Stimulated activated CD8-positive, alpha-beta memory T cell treated with anti-CD3 and anti-CD28 coated beads, Interleukin-12 subunit alpha, Interleukin-12 subunit beta, amount 100 ng/mL, for 24 hours (primary cell): Measurements from ENCODE around the gene SECTM1.
"Not testable (repeated sequence)": the region's sequence is repeated elsewhere in the genome, so short reads cannot be mapped to it uniquely, and the experiment has no call there.

Experiments used
- DNase-seq: peaks from one replicate; pipeline ENCODE4 v3.0.0-alpha.2; 2020; ENCODE audit errors: extremely low read depth

Gene SECTM1

DNA sequence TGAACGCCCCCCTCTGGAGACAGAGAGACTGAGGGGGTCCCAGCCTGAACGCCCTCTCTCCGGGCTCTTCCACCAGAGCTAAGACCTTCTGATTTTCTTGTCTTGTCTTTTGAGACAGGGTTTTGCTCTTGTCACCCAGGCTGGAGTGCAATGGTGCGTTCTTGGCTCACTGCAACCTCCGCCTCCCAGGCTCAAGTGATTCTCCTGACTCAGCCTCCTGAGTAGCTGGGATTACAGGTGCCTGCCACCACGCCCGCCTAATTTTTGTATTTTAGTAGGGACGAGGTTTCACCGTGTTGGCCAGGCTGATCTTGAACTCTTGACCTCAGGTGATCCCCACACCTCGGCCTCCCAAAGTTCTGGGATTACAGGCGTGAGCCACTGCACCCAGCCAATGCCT lies 14.4 kb upstream of the SECTM1 start:
- not testable (repeated sequence) for DNase-seq

DNA sequence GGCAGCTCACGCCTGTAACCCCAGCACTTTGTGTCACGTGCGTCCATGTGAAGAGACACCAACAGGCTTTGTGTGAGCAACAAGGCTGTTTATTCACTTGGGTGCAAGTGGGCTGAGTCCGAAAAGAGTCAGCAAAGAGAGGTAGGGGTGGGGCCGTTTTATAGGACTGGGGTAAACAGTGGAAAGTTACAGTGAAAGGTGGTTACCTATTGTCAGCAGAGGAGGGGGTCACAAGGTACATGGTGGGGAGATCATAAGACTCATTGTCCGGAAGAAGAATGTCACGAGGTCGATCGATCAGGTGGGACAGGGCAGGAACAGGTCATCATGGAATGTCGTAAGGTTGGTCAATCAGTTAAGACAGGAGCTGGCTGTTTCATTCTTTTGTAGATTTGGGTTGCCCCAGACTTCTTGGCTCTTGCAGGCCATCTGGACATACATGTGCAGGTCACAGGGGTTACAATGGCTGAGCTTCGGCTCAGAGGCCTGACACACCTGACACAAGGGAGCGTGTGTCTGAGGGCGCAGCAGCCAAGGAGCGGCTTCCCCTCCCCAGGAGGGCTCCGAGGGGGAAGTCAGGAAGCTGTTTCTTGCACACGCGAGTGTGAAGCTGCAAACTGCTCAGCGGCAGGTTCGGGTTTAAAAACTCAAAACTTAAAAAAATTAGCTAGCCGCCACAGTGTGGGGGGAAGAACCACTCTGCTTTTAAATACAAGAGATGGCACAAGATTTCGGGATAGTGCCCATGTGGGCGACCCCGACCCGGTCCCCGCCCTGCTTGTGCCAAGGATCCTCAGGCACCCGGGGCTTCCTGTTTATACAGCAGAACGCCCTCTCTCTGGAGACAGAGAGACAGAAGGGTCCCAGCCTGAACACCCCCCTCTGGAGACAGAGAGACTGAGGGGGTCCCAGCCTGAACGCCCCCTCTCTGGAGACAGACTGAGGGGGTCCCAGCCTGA lies 13.1 kb upstream of the SECTM1 start:
- no peak for DNase-seq

DNA sequence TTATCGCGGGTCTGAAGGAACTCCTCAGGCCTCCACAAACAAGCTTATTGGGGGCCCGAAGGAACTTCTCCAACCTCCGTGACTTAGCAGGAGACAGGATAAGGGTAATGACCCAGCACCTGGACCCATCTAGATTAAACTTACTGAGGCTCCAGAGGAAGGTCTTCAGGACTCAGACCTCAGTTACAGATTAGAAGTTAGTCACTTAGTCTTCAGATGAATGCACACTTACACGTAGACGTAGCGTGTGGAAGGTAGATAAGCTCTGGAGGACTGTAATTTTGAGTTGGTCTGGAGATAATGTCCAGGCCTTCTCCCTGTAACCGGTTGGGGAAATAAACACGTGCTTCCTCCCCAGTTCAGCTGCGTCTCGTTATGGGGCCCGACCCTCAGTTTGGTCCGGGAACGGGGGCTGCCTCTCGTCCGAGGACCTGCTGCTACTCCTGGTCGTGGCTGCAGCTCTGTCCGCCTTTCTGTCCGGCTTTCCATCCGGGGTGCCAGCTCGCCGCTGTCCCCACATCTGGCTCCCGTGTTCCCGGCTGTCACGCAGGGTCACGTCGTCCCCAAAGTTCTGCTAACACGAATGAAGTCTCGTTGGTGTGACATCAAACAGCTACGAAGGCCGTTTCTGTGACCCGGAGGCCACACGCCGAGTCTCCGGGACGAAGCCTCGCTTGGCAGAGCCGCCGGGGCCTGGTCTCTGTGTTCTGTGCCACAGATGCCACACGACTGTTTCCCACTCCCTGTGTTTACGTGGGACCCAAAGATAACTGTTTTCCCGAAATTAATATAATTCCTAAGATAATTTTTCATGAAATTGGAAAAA lies 11.8 kb upstream of the SECTM1 start:
- no peak for DNase-seq

DNA sequence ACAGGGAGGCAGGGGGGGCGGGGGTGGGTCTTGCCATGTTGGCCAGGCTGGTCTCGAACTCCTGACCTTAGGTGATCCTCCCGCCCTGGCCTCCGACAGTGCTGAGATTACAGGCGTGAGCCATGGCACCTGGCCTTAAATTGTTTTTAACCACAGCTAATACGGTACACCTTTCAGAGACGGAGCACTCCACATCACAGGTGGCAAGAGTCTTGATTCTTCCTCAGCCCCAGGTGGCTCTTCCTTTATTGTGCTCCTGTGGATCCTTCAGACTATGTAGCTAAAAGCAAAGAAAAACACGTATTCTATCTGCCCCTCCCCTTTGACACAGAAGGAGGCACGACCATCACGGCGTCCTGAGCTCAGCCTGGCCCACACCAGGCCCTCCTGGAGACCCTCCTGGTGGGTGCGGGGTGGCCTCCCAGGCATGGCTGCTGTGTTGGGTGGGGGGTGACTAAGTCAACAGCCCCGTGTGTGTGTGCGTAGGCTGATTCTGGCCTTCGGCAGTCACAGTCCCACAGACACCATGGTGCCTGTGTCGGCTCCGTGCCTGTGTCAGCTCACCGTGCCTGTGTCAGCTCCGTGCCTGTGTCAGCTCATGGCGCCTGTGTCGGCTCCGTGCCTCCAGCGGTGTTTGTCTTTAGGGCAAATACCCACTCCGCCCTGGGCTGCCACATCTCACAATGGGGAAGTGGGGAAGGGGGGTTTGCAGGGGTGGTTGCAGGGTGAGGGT lies 10.8 kb upstream of the SECTM1 start:
- DNase-seq: no peak

DNA sequence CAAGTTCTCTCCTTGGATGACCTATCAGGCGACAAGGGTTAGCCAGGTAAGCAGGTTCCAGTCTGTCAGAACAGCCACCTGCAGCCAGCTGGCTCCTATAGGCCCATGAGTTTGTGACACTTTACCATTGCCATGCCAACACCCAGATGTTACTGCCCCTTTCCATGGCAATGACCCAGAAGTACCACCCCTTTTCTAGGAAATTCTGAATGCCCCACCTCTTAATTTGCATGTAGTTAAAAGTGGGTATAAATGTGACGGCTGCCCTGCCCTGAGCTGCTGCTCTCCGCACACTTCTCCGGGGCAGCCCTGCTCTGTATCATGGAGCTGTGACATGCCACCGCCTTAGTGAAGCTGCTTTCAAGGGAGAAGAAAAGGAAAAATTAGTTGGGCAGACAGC lies 10.0 kb upstream of the SECTM1 start:
- no peak for DNase-seq

DNA sequence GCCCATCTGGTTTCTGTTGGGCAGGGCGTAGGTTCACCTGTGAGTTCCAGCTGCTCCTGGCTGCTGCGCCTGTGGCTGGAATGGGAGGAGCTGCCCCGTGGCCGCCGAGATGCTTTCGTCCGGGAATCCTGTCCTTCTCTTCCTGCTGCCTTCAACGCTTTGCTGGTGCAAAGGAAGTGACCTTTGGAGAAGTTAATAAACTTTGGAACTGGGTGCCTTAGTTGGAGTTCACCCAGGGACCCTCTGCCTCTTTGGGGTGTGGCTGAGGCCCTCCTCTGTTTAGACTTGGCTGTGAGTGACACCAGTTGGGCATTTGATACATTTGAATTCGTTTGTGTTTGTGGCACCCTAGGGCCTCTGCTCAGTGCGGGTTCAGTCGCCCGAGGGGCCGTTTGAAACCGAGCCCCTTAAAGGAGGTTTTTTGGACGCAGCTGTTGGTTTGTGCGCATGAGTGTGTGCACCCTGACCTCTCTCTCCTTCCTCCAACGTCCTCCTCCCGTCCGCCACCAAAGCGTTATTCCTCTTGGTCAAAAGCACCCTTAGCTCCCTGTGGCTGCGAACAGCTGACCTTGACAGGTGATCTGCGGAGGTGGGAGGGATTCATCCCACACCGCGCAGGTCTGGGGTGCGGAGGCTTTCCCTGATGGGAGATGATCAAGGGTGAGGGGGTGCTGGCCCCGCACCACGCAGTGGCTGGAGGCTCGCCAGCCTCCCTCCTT lies 9.0 kb upstream of the SECTM1 start:
- DNase-seq: no peak

DNA sequence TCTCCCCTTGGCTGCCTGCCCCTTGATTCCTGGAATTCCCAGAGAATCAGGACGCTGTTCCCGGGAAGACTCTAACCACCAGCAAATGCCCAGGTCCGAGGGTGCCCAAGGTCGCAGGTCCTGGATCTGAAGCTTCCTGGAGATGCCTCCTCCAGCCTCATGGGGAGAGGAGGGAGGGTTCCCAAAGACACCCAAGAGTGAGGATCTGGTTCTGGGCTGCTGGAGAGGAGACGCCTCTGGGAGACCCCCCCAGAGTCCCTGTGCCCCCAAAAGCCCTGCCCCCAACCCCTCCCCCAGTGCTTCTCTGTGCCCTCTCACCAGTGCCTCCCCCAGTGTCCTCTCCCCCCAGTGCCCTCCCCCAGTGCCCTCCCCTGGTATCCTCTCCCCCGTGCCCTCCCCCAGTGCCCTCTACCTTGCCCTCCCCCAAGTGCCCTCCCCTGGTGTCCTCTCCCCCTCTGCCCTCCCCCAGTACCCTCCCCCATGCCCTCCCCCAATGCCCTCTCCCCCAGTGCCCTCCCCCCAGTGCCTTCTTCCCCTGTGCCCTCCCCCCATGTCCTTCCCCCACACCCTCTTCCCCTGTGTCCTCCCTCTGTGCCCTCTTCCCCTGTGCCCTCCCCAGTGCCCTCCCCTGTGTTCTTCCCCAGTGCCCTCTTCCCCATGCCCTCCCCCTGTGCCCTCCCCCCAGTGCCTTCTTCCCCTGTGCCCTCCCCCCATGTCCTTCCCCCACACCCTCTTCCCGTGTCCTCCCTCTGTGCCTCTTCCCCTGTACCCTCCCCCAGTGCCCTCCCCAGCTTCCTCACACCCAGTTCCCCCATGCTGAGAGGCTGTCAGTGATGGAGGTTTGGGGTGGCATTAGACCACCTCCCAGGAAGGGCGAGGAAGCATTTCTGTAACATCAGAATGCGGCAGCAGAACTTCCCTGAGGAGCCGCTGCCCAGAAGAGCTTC lies 6.3 kb upstream of the SECTM1 start:
- DNase-seq: no peak

DNA sequence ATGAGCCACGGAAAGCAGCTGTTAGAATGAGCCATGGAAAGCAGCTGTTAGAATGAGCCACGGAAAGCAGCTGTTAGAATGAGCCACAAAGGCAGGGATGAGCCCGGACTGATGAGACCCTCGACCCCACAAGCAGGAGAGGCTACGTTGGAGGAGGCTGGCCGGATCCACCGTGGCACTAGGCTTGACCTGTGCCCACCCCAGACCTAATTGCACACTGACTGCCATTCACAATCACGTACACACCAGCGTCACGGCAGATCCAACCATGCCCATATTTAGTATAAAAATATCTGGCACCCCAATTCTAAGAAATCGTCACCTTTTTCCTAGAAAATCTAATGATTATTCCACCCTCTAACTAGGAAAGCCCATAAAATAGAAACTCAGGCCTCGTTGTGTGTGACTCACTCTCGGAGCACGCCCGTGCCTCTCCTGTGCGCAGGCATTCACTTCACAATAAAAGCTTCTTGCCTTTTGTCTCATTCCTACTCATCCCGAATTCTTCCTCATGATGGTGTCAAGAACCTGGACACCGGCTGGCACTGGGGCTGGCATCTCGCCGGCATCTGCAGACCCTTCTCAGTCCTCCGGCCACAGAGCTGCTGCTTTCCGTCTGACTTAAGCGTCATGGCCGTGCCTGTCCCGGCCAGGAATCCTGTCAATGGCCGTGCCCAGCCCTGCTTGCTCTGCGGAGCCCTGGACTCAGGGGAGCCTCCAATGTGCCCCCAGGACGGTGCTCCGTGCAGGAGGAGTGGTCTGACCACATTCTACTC lies 5.5 kb upstream of the SECTM1 start:
- no peak for DNase-seq

DNA sequence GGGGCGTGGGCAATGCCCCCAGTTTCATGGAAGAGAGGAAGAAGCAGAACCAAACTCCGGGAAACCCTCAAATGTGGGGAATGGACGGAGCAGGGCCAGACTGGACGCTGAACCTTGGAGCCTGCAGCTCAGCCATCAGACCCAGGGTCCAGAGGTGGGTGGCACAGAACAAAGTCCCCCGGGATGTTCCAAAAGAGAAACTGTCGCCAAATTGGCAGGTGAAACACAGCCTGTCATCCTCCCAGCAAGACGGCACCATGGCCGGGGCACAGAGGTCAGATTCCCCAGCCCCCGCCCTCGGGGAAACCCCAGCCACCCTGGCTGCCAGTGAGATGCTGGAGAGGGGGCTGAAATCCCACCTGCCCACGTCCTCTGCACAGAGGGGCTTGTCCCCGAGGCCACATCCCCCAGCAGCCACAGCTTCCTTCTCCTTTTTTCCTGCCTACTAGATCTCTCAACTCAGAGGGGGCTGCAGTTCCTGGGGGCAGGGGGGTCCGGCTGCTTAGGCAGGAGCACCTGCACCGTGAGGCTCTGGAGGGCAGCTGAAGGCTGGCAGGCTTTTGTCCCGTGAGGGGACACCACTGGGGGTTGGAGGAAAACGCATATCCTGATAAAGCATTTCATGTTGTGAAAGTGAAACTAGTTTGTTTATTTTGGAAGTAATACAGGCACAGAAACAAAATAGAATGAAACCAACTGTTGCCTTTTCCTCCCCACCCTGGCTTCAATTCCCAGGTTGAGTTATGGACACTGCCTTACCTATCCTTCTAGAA lies 1.2 kb upstream of the SECTM1 start:
- DNase-seq: no peak

DNA sequence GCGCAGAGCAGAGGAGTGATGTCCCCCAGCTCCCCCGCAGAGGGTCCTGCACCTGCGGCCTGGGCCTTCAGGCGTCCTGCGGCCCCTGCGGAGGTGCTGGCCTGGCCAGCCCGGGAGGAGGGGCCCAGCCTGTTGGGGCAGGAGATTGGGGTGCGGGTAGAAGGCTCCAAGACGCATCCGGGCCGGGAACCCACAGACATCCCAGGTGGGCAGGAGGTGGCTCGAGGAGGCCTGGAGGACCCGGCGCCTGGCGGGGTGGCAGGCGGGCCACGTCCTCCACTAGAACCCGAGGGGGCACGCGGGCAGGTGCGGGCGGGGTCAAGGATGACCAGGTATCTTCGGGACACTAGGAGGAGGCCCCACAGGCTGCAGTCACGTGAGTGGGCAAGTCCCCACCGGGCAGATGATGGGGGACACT lies 647 bp upstream of the SECTM1 start:
- no peak for DNase-seq

DNA sequence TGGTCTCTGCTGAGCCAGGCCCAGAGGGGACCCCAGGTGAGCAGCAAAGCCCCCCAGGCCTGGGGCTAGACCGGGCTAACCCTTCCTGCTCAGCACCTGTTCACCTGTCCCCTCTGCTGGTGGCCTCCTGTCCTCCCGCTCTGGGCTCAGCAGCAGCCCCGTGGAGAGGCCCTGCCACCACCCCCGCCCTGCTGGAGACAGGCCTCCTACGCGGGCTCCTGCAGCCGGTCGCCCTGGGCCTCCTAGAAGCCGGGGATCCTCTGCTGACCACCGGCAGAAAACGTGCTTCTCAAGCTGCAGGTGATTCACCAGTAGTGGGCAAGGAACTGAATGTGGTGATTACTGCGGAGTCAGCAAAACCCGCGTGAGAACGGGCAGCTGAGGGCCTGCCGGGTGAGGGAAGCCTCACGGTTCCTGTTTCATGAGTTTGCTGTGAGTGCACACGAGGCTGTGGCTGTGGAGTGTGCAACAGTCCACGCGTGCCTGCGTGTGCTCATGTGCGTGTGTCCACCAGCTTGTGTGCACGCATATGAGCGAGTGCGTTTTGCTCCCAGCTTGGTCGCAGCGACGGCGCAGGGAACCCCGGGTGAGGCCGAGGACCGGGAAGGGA lies 792 bp downstream of the SECTM1 start:
- no peak for DNase-seq

DNA sequence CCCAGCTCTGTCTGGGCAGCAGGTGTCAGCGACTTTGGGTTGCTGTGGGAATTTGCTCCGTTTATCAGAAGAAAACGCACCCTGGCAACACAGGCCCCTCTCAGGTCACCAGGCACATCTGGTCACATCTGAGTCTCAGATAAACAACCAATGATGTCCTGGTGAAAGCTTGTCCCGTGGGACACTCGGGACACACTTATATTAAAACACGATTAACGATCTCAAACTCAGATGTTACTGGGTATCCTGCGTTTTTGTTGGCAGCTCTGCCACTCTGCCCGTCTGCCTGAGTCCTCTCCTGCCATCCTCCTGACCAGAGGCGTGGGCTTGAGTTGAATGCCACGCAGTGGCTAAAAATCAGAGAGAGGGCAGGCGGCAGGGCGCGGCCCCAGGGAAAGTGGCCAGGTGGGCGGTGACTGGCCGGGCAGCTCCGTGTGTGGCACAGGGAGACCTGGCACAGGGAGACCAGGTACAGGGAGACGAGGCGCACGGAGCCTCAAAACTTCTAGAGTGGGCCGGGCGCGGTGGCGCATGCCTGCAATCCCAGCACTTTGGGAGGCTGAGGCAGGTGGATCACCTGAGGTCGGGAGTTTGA lies 2.1 kb downstream of the SECTM1 start:
- DNase-seq: no peak

DNA sequence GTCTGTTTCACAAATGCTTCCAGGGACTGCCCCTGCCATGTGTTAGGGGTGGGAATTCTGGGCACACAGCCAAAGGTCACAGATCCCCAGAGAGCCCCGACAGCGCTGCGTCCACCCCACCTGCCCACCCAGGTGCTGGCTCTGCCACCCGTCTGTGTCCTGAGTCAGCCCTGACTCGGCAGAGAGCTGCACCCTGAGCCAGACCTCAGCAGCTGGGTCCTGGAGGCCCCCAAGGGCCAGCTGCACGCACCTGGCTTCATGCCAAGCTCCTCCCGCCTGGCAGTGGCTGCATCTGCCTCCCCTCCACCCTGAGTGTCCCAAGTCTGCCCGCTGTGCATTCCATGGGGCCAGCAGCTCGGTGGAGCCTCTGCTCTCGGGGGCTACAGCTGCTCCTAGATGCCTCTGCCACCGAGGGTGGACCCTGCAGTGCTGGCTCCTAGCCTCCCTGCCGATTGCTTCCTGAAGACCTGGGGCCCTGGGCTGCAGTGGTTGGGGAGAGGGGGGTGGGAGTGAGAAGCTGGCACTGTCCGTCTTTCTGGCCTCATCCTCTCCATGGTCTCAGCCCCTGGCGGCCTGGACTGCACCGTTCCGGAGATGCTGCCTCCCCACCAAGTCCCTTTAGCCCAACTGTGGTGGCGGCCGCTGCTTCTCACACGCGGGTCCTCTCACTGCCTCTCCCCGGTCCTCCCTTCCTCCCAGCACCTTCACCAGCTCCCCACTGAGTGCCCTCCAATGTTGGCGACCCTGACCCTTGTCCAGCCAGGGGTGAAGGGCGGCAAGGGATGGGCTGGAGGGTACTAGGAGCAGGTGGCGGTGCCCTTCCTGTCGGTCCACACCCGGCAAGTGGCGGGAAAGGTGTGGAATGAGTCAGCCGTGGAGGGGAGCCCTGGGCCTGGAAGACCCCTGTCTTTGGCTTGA lies 3.0 kb downstream of the SECTM1 start:
- no peak for DNase-seq

DNA sequence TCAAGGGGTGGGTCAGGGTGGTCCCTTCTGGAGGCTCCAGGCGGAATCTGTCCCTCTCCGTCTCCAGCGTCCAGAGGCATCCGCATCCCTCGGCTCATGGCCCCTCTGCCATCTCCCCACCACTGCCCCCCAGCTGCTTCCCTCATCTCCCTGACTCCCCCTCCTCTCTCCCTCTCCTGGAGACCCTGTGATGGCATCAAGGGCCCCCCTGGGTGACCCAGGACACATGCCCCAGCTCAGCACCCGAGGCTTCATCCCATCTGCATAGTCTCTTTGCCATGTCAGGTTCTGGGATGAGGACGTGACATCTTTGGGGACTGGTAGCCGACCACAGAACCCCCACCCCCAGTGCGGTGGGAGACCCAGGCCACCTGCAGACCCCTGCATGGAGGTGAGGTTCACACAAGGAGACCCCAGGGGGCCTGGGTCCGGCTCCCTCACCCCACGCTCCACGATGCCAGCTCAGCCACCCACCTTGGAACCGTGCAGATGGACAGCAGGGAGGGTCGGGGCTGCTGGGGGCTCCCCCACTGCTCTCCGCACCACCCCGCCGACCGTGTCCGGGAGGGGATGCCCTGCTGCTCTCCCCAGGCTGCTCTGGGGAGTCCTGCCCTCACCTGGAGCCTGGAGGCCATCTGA lies 3.8 kb downstream of the SECTM1 start:
- DNase-seq: no peak

DNA sequence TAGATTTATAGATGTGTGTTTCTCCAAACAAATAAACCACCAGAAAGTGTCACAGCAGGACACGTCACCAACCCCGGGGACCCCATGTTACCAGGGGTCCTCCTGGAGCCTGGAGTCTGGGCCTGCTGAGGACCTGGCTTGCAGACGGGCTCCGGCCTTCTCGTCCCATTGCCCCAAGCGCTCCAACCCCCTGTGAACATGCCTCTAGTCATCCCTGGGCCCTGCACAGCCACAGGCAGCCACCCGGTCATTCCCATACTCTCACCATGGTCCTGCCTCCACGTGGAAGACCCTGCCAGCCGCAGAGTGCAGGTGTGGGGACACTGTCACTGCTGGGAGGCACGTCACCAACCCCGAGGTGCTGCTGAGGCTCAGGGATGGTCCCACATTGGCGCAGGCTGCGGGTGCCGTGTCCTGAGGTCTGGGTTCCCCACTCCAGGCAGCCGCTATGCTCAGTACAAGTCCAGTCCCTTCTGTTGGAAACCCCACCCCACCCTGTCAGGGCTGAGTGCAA lies 4.5 kb downstream of the SECTM1 start:
- no peak for DNase-seq
